ENCODE results near the gene TRIM62. TPM values are rescaled to one million over a fixed set of nuclear protein-coding genes. Genes with fewer than 3 reads are reported as not detected.
"Not testable (repeated sequence)": the region's sequence is repeated elsewhere in the genome, so short reads cannot be mapped to it uniquely, and the experiment has no call there.

Gene TRIM62
- total RNA-seq, 2 experiments from 2014 or later: 9.9 to 13.0 TPM

DNA sequence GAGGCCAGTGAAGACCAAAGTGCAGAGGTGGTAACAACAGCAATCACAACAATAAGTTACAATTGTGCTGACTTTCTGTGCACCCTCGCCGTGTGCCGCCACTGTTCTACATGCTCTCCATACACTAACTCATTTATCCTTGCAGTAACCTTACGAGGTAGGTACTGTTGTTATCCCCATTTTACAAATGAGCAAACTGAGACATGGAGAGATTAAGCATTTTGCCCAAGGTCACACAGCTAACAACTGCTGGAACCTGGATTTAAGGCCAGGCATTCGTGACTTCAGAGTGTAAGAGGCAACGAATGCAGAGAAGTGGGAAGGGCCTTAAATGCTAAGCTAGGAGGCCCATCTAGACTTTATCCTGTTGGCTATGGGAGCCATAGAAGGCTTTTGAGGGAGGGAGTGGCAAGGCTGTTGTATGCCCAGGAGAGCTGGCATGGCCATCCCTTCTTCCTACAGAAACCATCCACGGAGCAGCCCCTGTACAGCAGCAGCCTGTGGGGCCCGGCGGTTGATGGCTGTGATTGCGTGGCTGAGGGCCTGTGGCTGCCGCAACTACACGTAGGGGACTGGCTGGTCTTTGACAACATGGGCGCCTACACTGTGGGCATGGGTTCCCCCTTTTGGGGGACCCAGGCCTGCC is 64.3 kb downstream of the TRIM62 start:
- H3K4me3 Mint-ChIP-seq: no peak overlapping the region

GRCh38 chr1:33111965-33112364 is 69.9 kb downstream of the TRIM62 start:
- DNase-seq (peak; percentile 35), ATAC-seq (peak; percentile 55)
- Mint-ChIP-seq H3K4me3 (no peak overlapping the region), H3K36me3 (peaks cover 18% of the 10 kb centered on the region), H3K9me3 (ENCODE audit: low read depth) (peaks cover 9% of the 10 kb centered on the region), H3K27me3 (no peaks in the 10 kb centered on the region), H3K4me1 (peaks cover 7% of the 10 kb centered on the region), H3K27ac (no peak overlapping the region)
- CTCF ChIA-PET: interaction anchor here (1.0 to 1.3 kb wide), 2 partner anchors 16 to 26 kb away, joined by 3 to 4 read pairs; no protein-coding TSS in a partner anchor

More for the DNA sequence above, 64.3 kb downstream of the TRIM62 start:
- Mint-ChIP-seq H3K27ac (no peak overlapping the region), H3K27me3 (no peaks in the 10 kb centered on the region), H3K9me3 (ENCODE audit: low read depth) (no peaks in the 10 kb centered on the region), H3K36me3 (no peaks in the 10 kb centered on the region), H3K4me1 (no peaks in the 10 kb centered on the region)
- no peak for ATAC-seq
- CTCF ChIA-PET: interaction anchor here (2.6 to 5.7 kb wide), 2 partner anchors 9 to 179 kb away, joined by 12 to 38 read pairs; no protein-coding TSS in a partner anchor
- DNase-seq: peak; percentile 22

DNA sequence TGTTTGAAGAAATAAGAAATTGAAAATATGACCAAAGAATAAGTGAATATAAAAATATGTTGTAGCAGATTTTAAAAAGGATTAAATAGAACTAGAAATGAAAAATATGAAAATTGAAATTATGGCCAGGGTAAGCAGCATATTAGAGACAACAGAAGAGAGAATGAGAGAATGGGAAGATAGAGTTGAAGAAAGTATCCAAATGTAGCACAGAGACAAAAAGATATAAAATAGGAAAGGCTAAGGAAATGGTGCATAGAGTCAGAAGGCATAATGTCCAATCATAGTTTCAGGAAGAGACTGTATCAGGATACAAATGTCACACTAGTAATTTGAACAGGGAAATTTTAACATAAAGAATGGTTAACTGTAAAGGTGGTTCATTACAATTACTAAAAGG is 71.4 kb downstream of the TRIM62 start:
- H3K27me3 Mint-ChIP-seq: no peaks in the 10 kb centered on the region
- DNase-seq (no peak), ATAC-seq (no peak)
- peaks cover 9% of the 10 kb centered on the region for H3K9me3 Mint-ChIP-seq (ENCODE audit: low read depth)
- no peak overlapping the region for H3K27ac Mint-ChIP-seq
- CTCF ChIA-PET: interaction anchor here (1.1 to 1.2 kb wide), 3 partner anchors 8 to 17 kb away, joined by 3 to 7 read pairs (median 5); no protein-coding TSS in a partner anchor
- H3K4me3 Mint-ChIP-seq: no peak overlapping the region
- peaks cover 7% of the 10 kb centered on the region for H3K4me1 Mint-ChIP-seq
- peaks cover 28% of the 10 kb centered on the region for H3K36me3 Mint-ChIP-seq

GRCh38 chr1:33100119-33100415 is 81.8 kb downstream of the TRIM62 start:
- not testable (repeated sequence) for H3K27me3 Mint-ChIP-seq; H3K9me3 Mint-ChIP-seq (ENCODE audit: low read depth); H3K4me3 Mint-ChIP-seq; DNase-seq; ATAC-seq
- peaks cover 34% of the 10 kb centered on the region for H3K36me3 Mint-ChIP-seq
- peak overlapping the region; percentile 97 for H3K27ac Mint-ChIP-seq
- peaks cover 63% of the 10 kb centered on the region for H3K4me1 Mint-ChIP-seq
- CTCF ChIA-PET: interaction anchor here (0.7 to 12.7 kb wide), 6 partner anchors 11 to 38 kb away, joined by 3 to 127 read pairs (median 4); partner anchors contain the start of gene AZIN2

- peak overlapping the region; percentile 97 for H3K27ac Mint-ChIP-seq
- H3K9me3 Mint-ChIP-seq (ENCODE audit: low read depth): no peaks in the 10 kb centered on the region
- CTCF ChIA-PET: interaction anchor here (0.6 to 12.7 kb wide), 12 partner anchors 9 to 579 kb away, joined by 3 to 127 read pairs (median 4); partner anchors contain the start of gene AZIN2
Measured at GRCh38 chr1:33099290-33100118, 82.3 kb downstream of the TRIM62 start.

GRCh38 chr1:33098371-33098770 is 83.5 kb downstream of the TRIM62 start:
- Mint-ChIP-seq H3K9me3 (ENCODE audit: low read depth) (no peaks in the 10 kb centered on the region), H3K36me3 (peaks cover 32% of the 10 kb centered on the region), H3K27ac (peak overlapping the region; percentile 97), H3K4me3 (peak overlapping the region; percentile 46), H3K4me1 (peaks cover 74% of the 10 kb centered on the region), H3K27me3 (no peaks in the 10 kb centered on the region)
- CTCF ChIA-PET: interaction anchor here (0.8 to 12.7 kb wide), 3 partner anchors 14 to 30 kb away, joined by 3 to 127 read pairs (median 113); partner anchors contain the start of gene AZIN2
- DNase-seq (no peak), ATAC-seq (peak; percentile 4)

More at GRCh38 chr1:33099290-33100118, 82.3 kb downstream of the TRIM62 start:
- peaks cover 34% of the 10 kb centered on the region for H3K36me3 Mint-ChIP-seq
- peaks cover 68% of the 10 kb centered on the region for H3K4me1 Mint-ChIP-seq
- ATAC-seq: peak; percentile 97
- H3K4me3 Mint-ChIP-seq: peak overlapping the region; percentile 46
- DNase-seq: peak; percentile 96
- no peaks in the 10 kb centered on the region for H3K27me3 Mint-ChIP-seq

- peak; percentile 42 for DNase-seq
- Mint-ChIP-seq H3K27ac (peak overlapping the region; percentile 97), H3K36me3 (peaks cover 26% of the 10 kb centered on the region), H3K4me3 (no peak overlapping the region), H3K4me1 (peaks cover 78% of the 10 kb centered on the region), H3K9me3 (ENCODE audit: low read depth) (no peaks in the 10 kb centered on the region), H3K27me3 (no peaks in the 10 kb centered on the region)
- CTCF ChIA-PET: interaction anchor here (0.8 to 12.7 kb wide), 3 partner anchors 13 to 31 kb away, joined by 3 to 127 read pairs (median 113); partner anchors contain the start of gene AZIN2
- ATAC-seq: no peak
Measured at GRCh38 chr1:33097762-33098161, 84.1 kb downstream of the TRIM62 start.

DNA sequence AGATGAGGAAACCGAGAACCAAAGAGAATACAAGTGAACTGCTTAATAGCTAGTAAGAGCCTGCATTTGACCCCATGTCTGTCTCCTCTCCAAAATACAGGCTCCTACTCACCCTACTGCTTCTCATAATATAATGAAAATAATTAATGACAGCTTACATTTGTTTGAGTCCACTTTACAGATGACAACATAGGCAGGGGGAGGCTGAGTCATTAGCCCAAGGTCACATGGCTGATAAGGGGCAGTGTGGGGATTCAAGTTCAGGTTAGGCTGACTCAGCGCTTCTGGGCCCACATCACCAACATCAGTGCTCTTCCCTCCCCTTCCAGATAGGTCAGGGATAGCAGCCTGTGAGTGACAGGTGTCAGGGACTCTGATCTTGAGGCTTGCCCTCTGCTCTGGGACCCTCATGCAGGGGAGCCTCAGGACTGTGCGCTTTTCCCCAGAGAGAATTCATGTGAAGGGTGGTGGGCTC is 84.7 kb downstream of the TRIM62 start:
- ATAC-seq: no peak
- peaks cover 21% of the 10 kb centered on the region for H3K36me3 Mint-ChIP-seq
- H3K27me3 Mint-ChIP-seq: no peaks in the 10 kb centered on the region
- CTCF ChIA-PET: interaction anchor here (0.7 to 12.7 kb wide), 4 partner anchors 12 to 385 kb away, joined by 3 to 127 read pairs (median 58); partner anchors contain the start of gene AZIN2
- H3K4me3 Mint-ChIP-seq: no peak overlapping the region
- no peaks in the 10 kb centered on the region for H3K9me3 Mint-ChIP-seq (ENCODE audit: low read depth)
- peaks cover 80% of the 10 kb centered on the region for H3K4me1 Mint-ChIP-seq
- peak; percentile 47 for DNase-seq
- peak overlapping the region; percentile 97 for H3K27ac Mint-ChIP-seq

DNA sequence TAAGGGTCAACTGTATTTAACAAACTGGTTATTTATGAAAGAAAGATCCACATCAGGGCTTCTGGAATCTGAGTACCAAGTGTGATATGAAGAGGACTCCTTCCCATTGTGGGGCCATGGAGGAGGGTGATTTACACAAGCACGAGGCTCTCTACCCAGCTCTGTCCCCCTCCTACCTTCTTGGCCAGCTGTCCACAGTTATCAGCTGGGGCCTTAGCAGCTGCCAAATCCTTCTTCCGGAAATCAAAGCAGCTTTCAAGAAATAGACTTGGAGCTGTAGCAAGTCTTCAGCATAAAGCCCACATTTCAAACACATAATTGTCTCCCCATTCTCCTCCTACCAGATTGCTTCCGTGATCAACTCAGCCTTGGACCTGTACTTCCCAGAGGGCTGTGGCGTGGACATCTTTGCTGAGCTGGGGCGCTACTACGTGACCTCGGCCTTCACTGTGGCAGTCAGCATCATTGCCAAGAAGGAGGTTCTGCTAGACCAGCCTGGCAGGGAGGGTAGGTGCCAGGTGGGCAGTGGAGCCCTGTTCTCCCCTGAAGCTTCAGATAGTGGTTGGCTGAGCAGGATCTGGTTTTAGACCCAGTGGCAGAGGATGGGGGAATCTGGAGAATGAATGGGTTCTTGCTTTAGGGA is 85.4 kb downstream of the TRIM62 start:
- H3K27me3 Mint-ChIP-seq: no peaks in the 10 kb centered on the region
- no peak for ATAC-seq
- no peaks in the 10 kb centered on the region for H3K9me3 Mint-ChIP-seq (ENCODE audit: low read depth)
- CTCF ChIA-PET: interaction anchor here (0.7 to 12.7 kb wide), 7 partner anchors 12 to 384 kb away, joined by 3 to 127 read pairs (median 6); partner anchors contain the start of gene AZIN2
- H3K4me3 Mint-ChIP-seq: no peak overlapping the region
- peak overlapping the region; percentile 97 for H3K27ac Mint-ChIP-seq
- H3K36me3 Mint-ChIP-seq: peaks cover 16% of the 10 kb centered on the region
- H3K4me1 Mint-ChIP-seq: peaks cover 85% of the 10 kb centered on the region
- peak; percentile 37 for DNase-seq

Other genes with a start within 250 kb of the TRIM62 start
- gene RNF19B, start 217.2 kb downstream of the TRIM62 start, total RNA-seq: 10 to 100 TPM; 31.6 to 47.4 TPM
- 100 to 1,000 TPM; 218 to 279 TPM for gene AK2, start 145.2 kb downstream of the TRIM62 start, total RNA-seq
- 10 to 100 TPM in 1 of 2 experiments, 1 to 10 TPM in 1; 7.8 to 19.4 TPM for gene AZIN2, start 100.9 kb downstream of the TRIM62 start, total RNA-seq
- gene ZNF362, start 74.4 kb upstream of the TRIM62 start, total RNA-seq: 10 to 100 TPM; 13.7 to 16.5 TPM
- not detected for gene A3GALT2, start 139.1 kb upstream of the TRIM62 start, total RNA-seq
- 10 to 100 TPM; 36.4 to 43.0 TPM for gene PHC2, start 249.1 kb upstream of the TRIM62 start, total RNA-seq

Data from activated CD8-positive, alpha-beta memory T cell treated with anti-CD3 and anti-CD28 coated beads, Interleukin-2, amount 10 ng/mL, durations not matched to agents 7 days and 5 days (primary cell).